WTC11 (cell line): ENCODE data around the gene NOXA1.

Experiments
- CREM ChIP-seq: sonication (generic); formaldehyde crosslinking; IDR thresholded peaks from 2 replicates; pipeline ENCODE4 v1.8.1; 2022; ENCODE audit warnings: mild to moderate bottlenecking, missing genetic modification reagents, moderate library complexity
- E2F1 ChIP-seq: sonication (generic); formaldehyde crosslinking; IDR thresholded peaks from 2 replicates; pipeline ENCODE4 v1.8.0; 2022; ENCODE audit warnings: mild to moderate bottlenecking, missing genetic modification reagents
- ELF4 ChIP-seq: sonication (generic); formaldehyde crosslinking; IDR thresholded peaks from 2 replicates; pipeline ENCODE4 v1.8.1; 2022; ENCODE audit warnings: low read depth, mild to moderate bottlenecking, moderate library complexity, missing genetic modification reagents
- MLX ChIP-seq: sonication (generic); formaldehyde crosslinking; IDR thresholded peaks from 2 replicates; pipeline ENCODE4 v1.8.1; 2023; ENCODE audit warnings: mild to moderate bottlenecking, missing genetic modification reagents, moderate library complexity
- NFYB ChIP-seq: sonication (generic); formaldehyde crosslinking; conservative IDR thresholded peaks from 2 replicates; pipeline ENCODE4 v1.8.0; 2022; ENCODE audit warnings: low read depth, missing genetic modification reagents
- TEAD4 ChIP-seq: sonication (generic); formaldehyde crosslinking; IDR thresholded peaks from 2 replicates; pipeline ENCODE4 v1.8.0; 2022; ENCODE audit warnings: mild to moderate bottlenecking, missing genetic modification reagents
- TP53 ChIP-seq: sonication (generic); formaldehyde crosslinking; IDR thresholded peaks from 2 replicates; pipeline ENCODE4 v1.8.1; 2023; ENCODE audit warnings: mild to moderate bottlenecking, missing genetic modification reagents
- USF1 ChIP-seq: sonication (generic); formaldehyde crosslinking; IDR thresholded peaks from 2 replicates; pipeline ENCODE4 v1.8.0; 2022; ENCODE audit warnings: mild to moderate bottlenecking, missing genetic modification reagents
- ZNF232 ChIP-seq: sonication (generic); formaldehyde crosslinking; IDR thresholded peaks from 2 replicates; pipeline ENCODE4 v1.8.0; 2022; ENCODE audit warnings: mild to moderate bottlenecking, missing genetic modification reagents
- ZNF263 ChIP-seq: sonication (generic); formaldehyde crosslinking; IDR thresholded peaks from 2 replicates; pipeline ENCODE4 v1.8.1; 2022; ENCODE audit warnings: low read depth, mild to moderate bottlenecking, moderate library complexity, missing genetic modification reagents
- TF ChIP-seq, protein P1 (sequence below): sonication (generic); formaldehyde crosslinking; IDR thresholded peaks from 2 replicates; pipeline ENCODE4 v1.8.1; 2022; ENCODE audit warnings: mild to moderate bottlenecking, missing genetic modification reagents, moderate library complexity, borderline replicate concordance
- TF ChIP-seq, protein P2 (sequence below): sonication (generic); formaldehyde crosslinking; IDR thresholded peaks from 2 replicates; pipeline ENCODE4 v1.8.1; 2023; ENCODE audit warnings: mild to moderate bottlenecking, missing genetic modification reagents, moderate library complexity
- TF ChIP-seq, protein P3 (sequence below): fragments of 250-450 bp; sonication (Bioruptor Pico); IDR thresholded peaks from 2 replicates; pipeline ENCODE4 v2.1.2; 2022; ENCODE audit warnings: mild to moderate bottlenecking, moderate library complexity
- TF ChIP-seq, protein P4 (sequence below): fragments of 200-600 bp; IDR thresholded peaks from 2 replicates; pipeline ENCODE4 v1.8.0; 2022; ENCODE audit warnings: antibody characterized with exemption

- TF ChIP-seq, protein P1, sequence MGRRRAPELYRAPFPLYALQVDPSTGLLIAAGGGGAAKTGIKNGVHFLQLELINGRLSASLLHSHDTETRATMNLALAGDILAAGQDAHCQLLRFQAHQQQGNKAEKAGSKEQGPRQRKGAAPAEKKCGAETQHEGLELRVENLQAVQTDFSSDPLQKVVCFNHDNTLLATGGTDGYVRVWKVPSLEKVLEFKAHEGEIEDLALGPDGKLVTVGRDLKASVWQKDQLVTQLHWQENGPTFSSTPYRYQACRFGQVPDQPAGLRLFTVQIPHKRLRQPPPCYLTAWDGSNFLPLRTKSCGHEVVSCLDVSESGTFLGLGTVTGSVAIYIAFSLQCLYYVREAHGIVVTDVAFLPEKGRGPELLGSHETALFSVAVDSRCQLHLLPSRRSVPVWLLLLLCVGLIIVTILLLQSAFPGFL = no peak
- TF ChIP-seq E2F1 (CRISPR knock-in tag) = no peak
- TF ChIP-seq, protein P2, sequence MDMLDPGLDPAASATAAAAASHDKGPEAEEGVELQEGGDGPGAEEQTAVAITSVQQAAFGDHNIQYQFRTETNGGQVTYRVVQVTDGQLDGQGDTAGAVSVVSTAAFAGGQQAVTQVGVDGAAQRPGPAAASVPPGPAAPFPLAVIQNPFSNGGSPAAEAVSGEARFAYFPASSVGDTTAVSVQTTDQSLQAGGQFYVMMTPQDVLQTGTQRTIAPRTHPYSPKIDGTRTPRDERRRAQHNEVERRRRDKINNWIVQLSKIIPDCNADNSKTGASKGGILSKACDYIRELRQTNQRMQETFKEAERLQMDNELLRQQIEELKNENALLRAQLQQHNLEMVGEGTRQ = peak; percentile 78
- TF ChIP-seq CREM = no peak; the same call in none of the 2 replicates
- TF ChIP-seq, protein P3, sequence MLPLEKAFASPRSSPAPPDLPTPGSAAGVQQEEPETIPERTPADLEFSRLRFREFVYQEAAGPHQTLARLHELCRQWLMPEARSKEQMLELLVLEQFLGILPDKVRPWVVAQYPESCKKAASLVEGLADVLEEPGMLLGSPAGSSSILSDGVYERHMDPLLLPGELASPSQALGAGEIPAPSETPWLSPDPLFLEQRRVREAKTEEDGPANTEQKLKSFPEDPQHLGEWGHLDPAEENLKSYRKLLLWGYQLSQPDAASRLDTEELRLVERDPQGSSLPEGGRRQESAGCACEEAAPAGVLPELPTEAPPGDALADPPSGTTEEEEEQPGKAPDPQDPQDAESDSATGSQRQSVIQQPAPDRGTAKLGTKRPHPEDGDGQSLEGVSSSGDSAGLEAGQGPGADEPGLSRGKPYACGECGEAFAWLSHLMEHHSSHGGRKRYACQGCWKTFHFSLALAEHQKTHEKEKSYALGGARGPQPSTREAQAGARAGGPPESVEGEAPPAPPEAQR (CRISPR knock-in tag) = no peak
- 0 out of 2 replicates have a peak, but pooled peaks have one; percentile 28 for TF ChIP-seq ZNF232 (CRISPR knock-in tag)
- no peak for TF ChIP-seq TP53 (CRISPR knock-in tag)
- TF ChIP-seq, protein P4, sequence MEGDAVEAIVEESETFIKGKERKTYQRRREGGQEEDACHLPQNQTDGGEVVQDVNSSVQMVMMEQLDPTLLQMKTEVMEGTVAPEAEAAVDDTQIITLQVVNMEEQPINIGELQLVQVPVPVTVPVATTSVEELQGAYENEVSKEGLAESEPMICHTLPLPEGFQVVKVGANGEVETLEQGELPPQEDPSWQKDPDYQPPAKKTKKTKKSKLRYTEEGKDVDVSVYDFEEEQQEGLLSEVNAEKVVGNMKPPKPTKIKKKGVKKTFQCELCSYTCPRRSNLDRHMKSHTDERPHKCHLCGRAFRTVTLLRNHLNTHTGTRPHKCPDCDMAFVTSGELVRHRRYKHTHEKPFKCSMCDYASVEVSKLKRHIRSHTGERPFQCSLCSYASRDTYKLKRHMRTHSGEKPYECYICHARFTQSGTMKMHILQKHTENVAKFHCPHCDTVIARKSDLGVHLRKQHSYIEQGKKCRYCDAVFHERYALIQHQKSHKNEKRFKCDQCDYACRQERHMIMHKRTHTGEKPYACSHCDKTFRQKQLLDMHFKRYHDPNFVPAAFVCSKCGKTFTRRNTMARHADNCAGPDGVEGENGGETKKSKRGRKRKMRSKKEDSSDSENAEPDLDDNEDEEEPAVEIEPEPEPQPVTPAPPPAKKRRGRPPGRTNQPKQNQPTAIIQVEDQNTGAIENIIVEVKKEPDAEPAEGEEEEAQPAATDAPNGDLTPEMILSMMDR = no peak
- no peak for TF ChIP-seq ELF4 (CRISPR knock-in tag)
- TF ChIP-seq TEAD4 = no peak
- no peak for TF ChIP-seq NFYB
- TF ChIP-seq ZNF263 (CRISPR knock-in tag) = no peak
- TF ChIP-seq MLX (CRISPR knock-in tag) = no peak
- peak; percentile 73; the same call in 1 of the 2 replicates for TF ChIP-seq USF1 (CRISPR knock-in tag)
Measured at GRCh38 chr9:137459152-137459600, 36.0 kb downstream of the NOXA1 start, which contains the start of gene NSMF.
